Iris pigment epithelial cell (primary cell): ENCODE data around the gene SIGLEC8.
"Not testable (repeated sequence)": the region's sequence is repeated elsewhere in the genome, so short reads cannot be mapped to it uniquely, and the experiment has no call there.

Experiments
- DNase-seq: peaks from one replicate; pipeline ENCODE4 v3.0.0-alpha.2; 2011; ENCODE audit warnings: low read depth

Gene SIGLEC8

DNA sequence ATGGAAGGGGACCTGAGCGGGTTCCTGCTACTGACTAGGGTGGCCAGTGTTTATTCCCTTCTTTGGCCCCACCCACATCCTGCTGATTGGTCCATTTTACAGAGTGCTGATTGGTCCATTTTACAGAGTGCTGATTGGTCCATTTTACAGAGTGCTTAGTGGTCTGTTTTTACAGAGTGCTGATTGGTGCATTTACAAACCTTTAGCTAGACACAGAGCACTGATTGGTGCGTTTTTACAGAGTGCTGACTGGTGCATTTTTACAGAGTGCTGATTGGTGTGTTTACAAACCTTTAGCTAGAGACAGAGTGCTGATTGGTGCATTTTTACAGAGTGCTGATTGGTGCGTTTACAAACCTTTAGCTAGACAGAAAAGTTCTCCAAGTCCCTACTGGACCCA, 10.7 kb downstream of the SIGLEC8 start:
- DNase-seq: not testable (repeated sequence)

DNA sequence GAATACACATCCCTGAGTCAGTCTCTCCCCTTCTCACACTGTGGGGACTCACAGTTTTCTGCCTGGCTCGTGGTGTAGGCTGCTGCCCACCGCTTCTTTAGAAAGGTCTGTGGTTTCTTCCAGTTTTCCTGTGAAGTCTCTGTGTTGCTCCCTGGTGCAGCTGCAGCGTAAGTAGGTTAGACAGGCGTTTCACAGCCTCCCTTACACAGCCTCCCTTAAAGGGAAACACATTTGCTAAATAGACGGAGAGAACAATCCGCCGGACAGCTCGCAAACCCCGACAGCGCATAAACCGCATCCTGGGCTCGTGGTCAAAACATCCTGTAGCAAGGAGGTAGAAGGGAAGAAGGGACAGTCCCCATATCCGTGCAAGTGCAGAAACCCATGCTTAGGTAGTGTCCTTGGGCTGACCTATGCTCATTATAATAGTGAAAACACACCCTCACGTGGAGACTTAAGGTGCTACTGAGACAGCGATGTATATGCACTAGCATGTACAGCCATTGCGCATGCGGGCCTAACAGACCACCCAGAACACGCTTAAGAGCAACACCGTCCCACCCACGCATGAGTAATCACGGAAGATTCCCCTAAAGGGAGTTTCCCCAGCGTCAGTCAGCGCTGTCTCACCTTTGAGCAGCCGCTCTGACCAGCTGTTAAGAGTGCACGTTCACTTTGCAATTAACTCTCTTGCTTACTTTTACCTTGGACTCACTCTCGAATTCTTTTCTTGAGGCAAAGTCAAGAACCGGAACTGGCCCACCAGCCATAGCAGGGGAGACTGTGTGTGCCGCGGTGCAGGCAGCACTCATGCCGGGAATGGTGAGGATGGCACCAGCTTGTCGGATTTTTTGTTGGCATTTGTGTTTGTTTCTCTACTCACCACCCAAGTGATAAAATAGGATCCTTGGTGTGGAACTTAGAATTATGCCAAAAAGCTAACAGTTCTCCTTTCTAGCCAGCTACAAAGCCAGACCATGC, 16.6 kb downstream of the SIGLEC8 start:
- no peak for DNase-seq

DNA sequence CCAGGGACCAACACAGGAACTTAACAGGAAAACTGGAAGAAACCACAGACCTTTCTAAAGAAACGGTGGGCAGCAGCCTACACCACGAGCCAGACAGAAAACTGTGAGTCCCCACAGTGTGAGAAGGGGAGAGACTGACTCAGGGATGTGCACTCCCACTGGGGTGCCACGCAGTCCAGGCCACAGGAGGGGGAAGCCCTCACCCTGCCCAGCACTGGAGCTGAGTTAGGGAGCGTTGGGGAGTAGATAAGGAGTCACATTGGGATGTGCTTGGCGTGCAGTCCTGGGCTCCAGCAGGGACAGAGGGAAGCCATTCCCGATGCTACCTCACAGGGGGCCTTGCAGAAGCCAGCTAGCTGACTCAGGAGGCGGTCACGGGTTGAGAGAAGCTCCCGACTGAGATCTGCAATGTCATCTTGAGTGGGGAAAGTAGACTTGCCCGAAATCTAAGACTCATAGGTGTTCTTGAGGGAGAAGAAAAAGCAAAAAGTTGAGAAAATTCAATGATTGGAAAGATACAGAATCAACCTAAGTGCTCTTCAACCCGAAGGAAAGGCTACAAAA, 17.3 kb downstream of the SIGLEC8 start:
- no peak for DNase-seq

DNA sequence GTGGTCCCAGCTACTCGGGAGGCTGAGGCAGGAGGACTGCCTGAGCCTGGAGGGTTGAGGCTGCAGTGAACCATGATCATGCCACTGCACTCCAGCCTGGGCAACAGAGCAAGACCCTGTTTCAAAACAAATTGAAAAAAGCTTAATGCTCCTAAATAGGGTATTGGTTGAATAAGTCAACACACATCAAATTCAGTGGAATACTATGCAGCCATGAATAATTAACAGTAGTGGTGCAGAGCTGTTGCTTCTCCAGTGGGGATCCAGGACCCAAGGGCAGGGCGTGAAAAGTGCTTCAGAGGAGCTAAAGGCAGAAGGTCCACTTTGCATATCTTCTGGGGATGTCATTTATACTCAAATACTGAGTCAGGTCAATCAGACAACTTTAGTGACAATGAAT, 18.2 kb downstream of the SIGLEC8 start:
- DNase-seq: no peak

DNA sequence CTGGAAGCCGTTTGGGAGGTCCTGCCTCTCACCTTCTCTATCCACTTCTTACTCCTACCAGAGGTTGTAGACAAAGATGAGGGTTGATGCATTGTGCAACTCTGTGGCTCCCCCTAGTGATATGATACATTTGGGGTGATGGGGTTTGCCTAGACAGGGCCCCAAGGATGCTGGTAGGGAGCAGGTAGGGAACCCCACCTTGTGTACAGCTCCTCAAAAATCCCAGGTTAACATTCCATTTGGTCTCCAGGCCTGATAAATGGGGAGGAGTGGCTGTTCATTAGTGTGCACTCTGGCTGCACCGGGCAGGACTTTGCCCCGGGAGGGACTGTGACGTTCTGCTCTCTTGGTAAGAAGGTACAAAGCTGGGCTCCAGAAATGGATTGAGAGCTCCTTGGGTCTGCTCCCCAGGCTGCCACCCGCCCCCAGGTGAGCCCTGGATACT, 19.2 kb downstream of the SIGLEC8 start:
- peak; percentile 23 for DNase-seq

DNA sequence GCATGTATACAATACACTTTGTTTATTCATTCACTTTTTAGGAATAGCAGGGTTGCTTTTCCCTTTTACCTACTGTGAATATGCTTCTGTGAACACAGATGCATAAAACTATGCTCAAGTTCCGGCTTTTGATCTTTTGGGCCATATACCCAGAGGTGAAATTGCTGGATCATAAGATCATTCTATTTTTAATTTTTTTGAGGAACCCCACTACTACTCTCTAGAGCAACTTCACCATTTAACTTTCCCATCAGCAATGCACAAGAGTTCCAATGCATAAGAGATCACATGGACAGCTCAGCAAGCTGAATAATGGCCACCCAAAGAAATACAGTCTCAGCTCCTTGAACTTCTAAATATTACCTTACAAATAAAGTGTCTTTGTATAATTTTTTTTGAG, 23.8 kb downstream of the SIGLEC8 start:
- DNase-seq: no peak

DNA sequence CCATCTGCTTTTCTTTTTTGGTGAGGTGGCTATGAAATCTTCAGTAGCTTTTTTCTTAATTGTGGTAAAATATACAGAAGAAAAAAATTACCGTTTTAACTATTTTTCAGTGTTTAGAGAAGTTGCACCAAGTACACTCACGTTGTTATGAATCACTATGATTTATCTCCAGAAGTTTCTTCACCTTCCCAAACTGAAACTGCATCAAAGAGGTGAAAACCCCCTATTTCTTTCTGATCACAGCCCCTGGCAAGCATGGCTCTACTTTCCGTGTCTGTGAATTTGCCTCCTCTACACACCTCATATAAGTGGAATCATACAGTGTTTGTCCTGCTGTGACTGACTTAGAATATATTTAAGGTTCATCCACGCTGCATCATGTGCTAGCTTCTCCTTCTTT, 25.2 kb downstream of the SIGLEC8 start:
- DNase-seq: no peak

DNA sequence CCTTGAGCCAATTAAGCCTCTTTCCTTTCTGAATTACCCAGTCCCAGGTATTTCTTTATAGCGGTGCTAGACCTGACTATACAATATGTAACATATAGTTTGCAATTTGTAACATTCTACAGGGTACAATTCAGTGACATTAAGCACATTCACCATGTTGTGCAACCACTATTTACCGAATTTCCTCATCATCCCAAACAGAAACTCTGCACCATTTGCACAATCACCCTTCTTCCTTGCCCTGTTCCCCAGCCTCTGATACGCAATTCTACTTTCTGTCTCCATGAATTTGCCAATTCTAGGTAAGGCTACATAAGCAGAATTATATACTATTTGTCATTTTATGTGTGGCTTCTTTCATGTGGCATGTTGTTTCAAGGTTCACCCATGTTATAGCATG, 27.1 kb downstream of the SIGLEC8 start:
- DNase-seq: no peak

DNA sequence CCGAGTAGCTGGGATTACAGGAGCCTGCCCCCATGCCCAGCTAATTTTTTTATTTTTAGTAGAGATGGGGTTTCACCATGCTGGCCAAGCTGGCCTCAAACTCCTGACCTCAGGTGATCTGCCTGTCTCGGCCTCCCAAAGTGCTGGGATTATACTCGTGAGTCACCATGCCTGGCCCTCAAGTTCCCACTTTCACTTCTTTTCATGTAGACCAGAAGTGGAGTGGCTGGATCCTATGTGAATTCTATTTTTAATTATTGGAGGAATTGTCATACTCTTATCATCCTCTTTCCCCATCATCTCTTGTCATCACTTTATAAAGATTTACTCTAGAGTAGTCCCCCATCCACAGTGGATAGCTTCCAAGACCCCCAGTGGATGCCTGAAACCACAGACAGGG, 28.0 kb downstream of the SIGLEC8 start:
- DNase-seq: no peak

DNA sequence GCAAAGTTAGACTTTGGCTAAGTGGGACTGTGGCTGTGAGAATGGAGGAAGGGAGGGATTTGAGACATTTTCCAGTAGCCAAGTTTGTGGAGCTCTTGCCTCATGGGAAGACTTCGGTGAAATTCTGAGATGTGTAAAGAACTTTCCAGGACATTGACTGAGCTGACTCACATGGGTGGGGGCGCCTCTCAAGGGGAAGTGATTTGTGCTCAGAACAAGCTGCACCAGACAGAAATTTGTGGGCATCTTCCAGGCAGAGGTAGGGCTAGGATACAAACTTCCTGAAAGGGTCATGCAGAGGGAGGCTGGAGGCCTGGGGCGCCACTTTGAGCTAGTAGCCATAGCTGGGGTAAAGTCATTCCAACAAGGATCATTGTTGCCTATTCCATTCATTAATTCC, 31.1 kb downstream of the SIGLEC8 start:
- DNase-seq: no peak

DNA sequence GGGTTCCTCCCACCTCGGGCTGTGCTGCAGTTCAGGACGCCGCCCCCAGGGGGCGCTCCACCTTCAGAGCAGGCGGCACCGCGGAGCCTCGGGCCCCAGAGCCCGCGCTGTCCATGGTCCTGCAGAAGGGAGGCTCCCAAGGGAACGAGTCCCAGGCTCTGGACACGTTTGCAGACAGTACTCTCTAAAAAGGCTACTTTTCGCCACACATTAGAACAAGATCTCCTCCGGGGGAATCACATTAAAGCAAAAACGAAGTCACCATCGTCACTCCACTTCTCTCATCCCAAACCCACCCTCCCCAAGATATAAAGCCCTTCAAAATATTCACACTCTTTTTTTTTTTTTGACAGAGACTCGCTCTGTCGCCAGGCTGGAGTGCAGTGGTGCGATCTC, 36.2 kb downstream of the SIGLEC8 start:
- DNase-seq: peak; percentile 59

DNA sequence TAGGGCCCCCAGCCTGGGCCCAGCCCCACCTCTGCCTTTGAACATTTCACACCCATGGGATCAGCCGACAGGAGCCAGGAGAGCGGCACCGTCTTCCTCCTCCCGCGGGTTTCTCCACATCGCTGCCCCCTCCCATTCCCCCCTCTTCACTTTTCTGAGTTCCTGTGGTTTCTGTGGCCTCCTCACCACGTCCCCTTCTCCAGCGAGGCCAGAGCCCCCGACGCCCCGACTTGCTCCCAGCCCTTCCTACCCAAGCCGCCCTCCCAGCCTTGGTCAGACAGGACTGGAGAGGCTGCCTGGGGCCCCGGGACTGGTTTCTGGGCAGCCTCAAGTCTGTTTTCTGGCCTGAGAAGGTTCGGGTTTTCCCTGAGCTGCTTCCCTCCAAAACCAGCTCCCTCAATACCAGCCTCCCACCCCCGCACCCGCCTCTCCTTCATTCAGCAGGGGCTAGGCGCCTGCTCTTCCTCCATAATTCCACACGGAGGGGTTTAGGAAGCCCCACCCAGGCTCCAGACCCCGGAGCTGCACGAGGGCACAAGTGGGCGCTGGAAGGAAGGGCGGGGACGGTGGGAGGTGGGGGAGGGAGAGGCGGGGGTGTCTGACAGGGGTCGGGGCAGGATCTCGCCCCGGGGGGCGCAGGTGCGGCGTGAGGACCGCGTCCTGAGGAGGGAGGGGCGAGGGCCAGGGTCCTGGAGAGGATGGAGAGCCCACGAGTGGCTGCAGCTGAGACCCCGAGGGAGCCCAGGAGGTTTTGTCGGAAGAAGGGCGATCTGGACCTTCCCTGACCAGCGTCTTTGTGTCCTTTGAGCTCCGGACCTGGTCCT, 36.8 kb downstream of the SIGLEC8 start:
- no peak for DNase-seq

DNA sequence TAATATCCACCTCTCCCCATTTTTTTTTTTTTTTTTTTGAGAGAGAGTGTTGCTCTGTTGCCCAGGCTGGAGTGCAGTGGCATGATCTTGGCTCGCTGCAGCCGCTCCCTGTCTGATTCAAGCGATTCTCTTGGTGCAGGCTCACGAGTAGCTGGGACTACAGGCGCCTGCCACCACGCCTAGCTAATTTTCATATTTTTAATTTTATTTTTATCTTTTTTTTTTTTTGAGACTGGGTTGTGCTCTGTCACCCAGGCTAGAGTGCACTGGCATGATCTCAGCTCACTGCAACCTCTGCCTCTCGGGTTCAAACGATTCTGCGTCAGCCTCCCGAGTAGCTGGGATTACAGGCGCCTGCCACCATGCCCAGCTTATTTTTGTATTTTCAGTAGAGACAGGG, 37.7 kb downstream of the SIGLEC8 start:
- not testable (repeated sequence) for DNase-seq

DNA sequence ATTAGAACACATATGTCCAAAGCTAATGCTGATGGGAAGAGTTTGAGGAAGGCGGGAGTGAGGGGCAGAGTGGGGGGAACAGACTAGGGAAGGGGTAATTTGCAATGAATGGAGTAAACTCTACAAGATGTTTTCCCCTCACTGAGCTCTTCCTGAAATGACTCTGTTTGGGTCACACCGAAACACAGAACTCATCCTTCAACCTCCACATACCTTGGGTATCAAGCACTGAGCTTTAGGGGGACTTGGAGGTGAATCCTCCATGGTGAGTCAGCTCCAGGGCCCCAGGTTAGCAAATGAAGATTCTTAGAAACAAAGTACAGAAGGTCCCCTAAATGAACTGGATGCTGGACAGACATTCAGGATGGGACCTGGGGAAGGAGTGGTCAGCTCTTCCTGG, 39.5 kb downstream of the SIGLEC8 start:
- DNase-seq: no peak

DNA sequence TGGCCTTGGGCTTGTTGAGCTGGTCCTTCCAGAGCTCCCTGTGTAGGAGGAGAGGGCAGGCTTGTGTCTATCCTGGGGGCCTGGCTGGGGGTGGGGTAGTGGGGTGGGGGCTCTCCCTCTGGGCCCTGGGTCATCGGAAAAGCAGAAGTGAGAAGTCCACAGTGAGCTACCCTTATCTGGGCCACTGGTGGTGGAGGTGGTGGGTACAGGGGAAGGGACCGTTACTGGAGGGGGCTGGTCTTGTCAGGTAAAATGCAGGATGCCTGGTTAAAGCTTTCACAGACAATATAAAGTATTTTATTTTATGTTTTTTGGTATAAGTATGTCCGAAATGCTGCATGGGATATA, 40.5 kb downstream of the SIGLEC8 start:
- no peak for DNase-seq

DNA sequence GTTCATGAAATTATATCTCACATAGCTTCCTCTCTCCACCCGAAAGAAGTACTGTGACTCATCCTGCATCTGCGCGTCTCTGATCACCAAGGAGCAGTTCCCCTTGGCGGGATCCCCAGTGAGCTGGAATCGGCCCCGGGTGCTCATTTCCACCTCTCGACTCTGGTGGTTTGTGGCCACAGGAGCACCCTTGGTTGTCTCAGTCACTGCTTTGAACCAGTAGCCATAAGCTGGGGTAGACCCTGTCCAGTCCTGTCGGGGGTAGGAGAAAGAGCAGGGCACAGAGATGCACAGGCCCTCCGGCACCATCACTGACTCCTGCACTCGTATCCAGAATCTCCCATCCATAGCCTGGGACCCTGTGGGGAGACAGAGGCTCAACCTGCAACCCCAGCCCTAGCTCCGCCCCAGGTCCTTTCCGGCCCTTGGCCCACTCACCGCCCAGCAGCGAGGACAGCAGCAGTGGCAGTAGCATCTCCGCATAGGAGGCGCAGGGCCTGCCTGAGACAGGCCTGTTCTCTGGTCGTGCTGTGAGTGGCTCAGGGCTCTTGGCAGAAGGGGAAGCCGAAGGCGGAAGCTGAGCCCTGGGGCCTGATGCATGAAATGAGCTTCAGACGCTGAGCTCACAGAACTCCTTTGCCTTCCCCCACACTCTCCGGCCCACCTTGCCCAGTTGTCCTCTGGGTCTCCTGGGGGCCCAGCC, 41.0 kb downstream of the SIGLEC8 start, which contains the start of gene SIGLEC10:
SIGLEC10 (minus strand) TSS at position 536 of the 703 bp plus-strand sequence; CDS start at position 475, 61 bp downstream.
- no peak for DNase-seq

DNA sequence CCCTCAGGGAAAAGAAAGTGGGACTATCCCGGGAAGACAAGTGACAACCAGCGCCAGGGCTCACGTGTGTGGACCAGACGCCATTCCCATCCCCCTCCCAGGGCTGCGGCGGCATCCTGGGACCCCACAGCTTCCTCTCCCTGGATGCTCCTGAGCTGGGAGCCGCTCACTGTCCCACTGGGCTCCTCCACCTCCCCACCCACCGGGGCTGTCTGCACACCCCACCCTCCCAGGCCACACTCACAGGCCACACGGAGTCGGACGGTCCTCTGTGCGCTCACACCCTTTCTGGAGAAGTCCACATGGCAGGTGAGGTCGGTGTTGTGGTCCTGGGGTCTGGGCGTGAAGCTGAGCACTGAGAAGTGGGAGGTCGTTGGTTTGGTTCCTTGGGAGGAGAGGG, 41.8 kb downstream of the SIGLEC8 start:
- not testable (repeated sequence) for DNase-seq

DNA sequence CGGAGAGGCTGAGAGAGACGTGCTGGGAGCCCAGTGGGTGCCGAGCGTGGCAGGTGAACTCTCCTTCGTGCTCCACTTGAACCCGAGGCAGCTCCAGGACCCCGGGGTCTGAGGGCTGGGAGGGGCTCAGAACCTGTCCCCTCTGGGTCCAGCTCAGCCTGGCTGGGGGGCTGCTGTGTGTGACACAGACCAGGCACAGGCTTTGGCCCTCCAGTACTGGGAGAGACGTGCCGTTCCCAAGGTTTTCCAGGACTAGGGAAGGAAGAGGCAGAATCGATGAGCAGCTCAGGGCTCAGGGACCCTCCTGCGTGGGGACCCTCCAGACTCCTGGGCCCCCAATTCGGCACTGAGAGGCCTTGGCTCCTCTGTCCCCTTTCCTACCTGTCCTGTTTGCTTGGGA, 43.1 kb downstream of the SIGLEC8 start:
- no peak for DNase-seq

DNA sequence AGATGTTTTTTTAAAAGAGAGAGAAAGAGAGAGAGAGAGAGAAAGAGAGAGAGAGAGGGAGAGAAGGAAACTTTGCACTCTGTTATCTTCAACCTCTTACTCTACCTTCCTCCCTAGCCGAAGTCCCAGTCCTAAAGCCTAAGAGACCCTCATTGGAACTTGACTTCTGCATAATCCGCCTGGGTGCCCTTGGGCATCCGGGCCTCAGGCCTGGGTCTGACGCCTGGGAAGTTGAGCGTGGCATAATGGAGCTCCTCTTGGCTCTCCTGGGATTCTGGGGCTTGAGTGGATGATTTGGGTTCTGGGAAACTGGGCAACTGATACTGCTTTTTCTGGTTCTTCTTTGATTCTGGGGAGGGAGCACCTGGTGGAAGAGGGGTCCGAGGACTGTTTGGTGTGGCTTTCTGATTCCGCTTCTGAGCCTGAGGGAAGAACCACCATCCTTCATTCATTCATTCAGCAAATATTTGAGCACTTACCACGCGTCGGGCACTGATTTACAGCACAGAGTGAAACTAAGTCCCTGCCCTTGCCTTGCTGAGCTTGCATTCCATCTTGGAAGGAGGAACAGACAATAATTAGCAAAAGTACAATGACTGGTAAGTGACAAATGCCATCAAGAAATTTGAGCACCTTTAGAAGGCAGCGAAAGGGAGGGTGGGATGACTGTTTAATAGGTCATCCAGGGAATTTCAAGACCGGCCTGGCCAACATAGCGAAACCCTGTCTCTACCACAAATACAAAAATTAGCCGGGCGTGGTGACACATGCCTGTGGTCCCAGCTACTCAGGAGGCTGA, 47.1 kb downstream of the SIGLEC8 start:
- DNase-seq: no peak

DNA sequence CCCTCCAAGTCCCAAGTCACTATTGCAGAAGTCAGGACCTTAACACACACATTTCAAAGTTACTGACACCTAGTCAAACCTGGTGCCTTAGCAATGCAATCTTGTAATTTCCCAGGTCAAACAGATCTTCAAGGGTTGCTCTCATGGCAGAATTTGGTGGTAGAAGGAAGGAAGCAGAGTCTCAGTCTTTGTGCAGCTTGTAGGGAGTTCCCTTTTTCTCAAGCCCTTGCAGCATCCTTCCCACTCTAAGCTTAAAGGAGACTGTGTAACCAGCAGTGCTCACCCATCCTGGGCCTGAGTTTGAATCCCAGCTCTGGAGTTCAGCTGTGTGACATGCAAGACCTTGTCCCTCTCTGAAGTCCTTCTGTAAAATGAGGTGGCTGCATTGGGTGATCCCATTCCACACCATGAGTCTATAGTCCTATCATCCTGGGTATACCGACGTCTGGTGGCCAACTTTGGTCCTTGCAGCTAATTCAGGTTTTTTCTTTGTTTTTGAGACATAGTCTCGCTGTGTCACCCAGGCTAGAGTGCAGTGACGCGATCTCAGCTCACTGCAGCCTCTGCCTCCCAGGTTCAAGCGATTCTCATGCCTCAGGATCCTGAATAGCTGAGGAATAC, 50.6 kb downstream of the SIGLEC8 start:
- peak; percentile 15 for DNase-seq

DNA sequence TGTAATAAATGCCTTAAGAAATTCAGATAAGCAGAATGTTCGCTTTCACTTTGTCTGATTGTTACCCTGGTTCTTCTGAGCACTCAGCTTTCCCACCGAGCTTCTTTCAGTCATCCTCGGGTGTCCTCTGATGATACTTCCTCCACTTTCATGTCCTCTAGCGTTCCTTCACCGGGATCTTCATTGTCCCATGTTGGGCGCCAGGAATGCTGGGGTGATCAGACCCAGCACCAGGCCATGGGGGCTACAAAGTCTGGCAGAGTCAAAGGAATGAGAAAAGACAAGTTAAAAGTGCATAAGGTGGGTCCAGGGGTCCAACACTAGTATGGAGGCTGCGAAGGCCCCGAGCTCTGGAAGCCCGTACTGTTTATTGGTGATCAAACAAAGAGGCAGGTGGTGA, 56.1 kb downstream of the SIGLEC8 start:
- DNase-seq: no peak
